Skeletal muscle tissue (tissue), 4 donors: ENCODE data around the gene DPH2. TPM values are rescaled to one million over a fixed set of nuclear protein-coding genes. Genes with fewer than 3 reads are reported as not detected.
A peak's percentile ranks its signal among the peaks of the same experiment; 100 is the strongest.

Experiments
- H3K27ac ChIP-seq: one replicate; pipeline ENCODE4 v1.7.0; 2013; ENCODE audit warnings: mild to moderate bottlenecking, low read depth, low read length, inconsistent platforms
- H3K27me3 ChIP-seq, 3 donors: one replicate each; pipeline ENCODE4 v1.7.0; 2013; ENCODE audit warnings: low read length in 3 of 3; ENCODE audit not compliant: control insufficient read depth in 3 of 3, insufficient read depth in 3 of 3
- H3K36me3 ChIP-seq, 3 donors: one replicate each; pipeline ENCODE4 v1.7.0; 2013; ENCODE audit warnings: low read length in 3 of 3; ENCODE audit not compliant: control insufficient read depth in 3 of 3, insufficient read depth in 3 of 3
- H3K4me1 ChIP-seq, 3 donors: one replicate each; pipeline ENCODE4 v1.7.0; 2013; ENCODE audit warnings: low read length in 3 of 3, mild to moderate bottlenecking in 3 of 3; ENCODE audit not compliant: control insufficient read depth in 3 of 3, insufficient read depth in 3 of 3
- H3K4me3 ChIP-seq, 3 donors: one replicate each; pipeline ENCODE4 v1.7.0; 2013; ENCODE audit warnings: low read length in 3 of 3
- H3K9ac ChIP-seq, 3 donors: one replicate each; pipeline ENCODE4 v1.7.0; 2013; ENCODE audit warnings: low read length in 3 of 3, mild to moderate bottlenecking in 3 of 3, moderate library complexity in 2 of 3, low read depth in 1 of 3
- H3K9me3 ChIP-seq, 3 donors: one replicate each; pipeline ENCODE4 v1.7.0; 2013; ENCODE audit warnings: low read length in 3 of 3; ENCODE audit not compliant: control insufficient read depth in 3 of 3
- total RNA-seq: library from RNA; depleted of rRNA; stranded (reverse); fragments of >200 nt; gene quantifications from one replicate; pipeline ENCODE4 v1.2.3, GENCODE V29; 2014
- donor health status: Osteomylitis.

The DPH2 gene
- total RNA-seq, 1 donor from 2014 or later = 9.9 TPM

DNA sequence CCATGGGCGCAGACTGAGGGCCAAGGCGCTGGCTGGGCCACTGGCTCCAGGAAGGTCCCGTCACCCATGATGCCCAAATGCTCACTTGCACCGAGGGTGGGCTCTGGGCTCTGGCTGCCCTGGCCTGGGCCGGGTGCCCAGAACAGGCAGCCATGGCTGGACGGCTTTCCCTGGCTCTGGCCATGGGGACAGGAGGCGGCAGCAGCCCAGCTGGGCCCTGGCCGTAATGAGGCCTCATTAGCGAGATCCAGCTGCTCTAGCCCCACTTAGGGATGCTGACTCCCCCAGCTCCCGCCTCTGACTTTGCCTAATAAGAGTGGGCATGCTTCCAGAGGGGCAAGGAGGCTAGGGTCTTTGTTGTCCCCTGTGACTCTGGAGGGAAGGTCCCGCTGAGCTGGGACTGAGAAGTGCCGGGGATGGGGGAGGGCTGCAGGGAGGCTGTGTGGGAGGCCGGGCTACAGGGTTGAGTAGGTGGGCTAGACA, 49.7 kb downstream of the DPH2 start:
- H3K4me1 ChIP-seq = peaks cover 10 to 12% (median 10%) of the 10 kb centered on the region in 3 donors
- no peak overlapping the region for H3K9ac ChIP-seq
- H3K9me3 ChIP-seq = no peaks in the 10 kb centered on the region

GRCh38 chr1:44020464-44020863, 50.7 kb downstream of the DPH2 start:
- Histone ChIP-seq H3K4me3 (no peak overlapping the region), H3K9ac (peak overlapping the region in 1 of 3 donors; percentile 25), H3K27ac (no peak overlapping the region), H3K9me3 (no peaks in the 10 kb centered on the region), H3K36me3 (no peaks in the 10 kb centered on the region), H3K4me1 (peaks cover 6 to 10% (median 10%) of the 10 kb centered on the region in 3 donors), H3K27me3 (peaks cover 0 to 4% (median 4%) of the 10 kb centered on the region in 3 donors)

More for the DNA sequence above, 49.7 kb downstream of the DPH2 start:
- peaks cover 0 to 4% (median 2%) of the 10 kb centered on the region in 3 donors for H3K27me3 ChIP-seq
- H3K27ac ChIP-seq = no peak overlapping the region
- H3K36me3 ChIP-seq = no peaks in the 10 kb centered on the region
- no peak overlapping the region for H3K4me3 ChIP-seq

DNA sequence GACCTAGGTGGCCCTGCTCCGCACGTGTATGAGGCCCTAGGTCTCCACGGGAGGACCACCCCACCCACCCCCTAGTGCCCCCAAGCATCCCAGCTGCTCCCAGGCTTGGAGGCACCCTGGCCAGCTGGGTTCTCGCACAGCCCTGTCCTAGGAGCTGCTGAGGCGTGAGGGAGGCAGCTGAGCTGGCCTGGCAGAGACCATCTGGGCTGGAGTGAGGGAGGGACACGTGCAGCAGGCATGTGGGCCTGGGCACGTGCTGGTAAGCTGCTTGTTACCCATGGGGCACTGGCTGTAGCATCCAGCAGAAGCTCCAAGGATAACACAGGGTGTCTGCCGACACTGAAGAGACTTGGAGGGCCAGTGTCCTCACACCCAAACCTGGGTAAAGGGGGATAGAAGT, 51.3 kb downstream of the DPH2 start:
- Histone ChIP-seq H3K27ac (no peak overlapping the region), H3K27me3 (peaks cover 0 to 4% (median 4%) of the 10 kb centered on the region in 3 donors), H3K9ac (no peak overlapping the region), H3K36me3 (no peaks in the 10 kb centered on the region), H3K4me3 (no peak overlapping the region), H3K4me1 (peaks cover 5 to 10% (median 8%) of the 10 kb centered on the region in 3 donors), H3K9me3 (no peaks in the 10 kb centered on the region)

- Histone ChIP-seq H3K4me3 (no peak overlapping the region), H3K9ac (no peak overlapping the region), H3K27ac (no peak overlapping the region)
These were observed 51.9 kb downstream of the DPH2 start for GRCh38 chr1:44021581-44022321.

More at GRCh38 chr1:44021581-44022321, 51.9 kb downstream of the DPH2 start:
- peaks cover 5 to 10% (median 8%) of the 10 kb centered on the region in 3 donors for H3K4me1 ChIP-seq
- no peaks in the 10 kb centered on the region for H3K9me3 ChIP-seq
- peaks cover 0 to 4% (median 4%) of the 10 kb centered on the region in 3 donors for H3K27me3 ChIP-seq
- no peaks in the 10 kb centered on the region for H3K36me3 ChIP-seq

Other genes with a start within 250 kb of the DPH2 start
- not detected for gene ARTN, start 36.2 kb upstream of the DPH2 start, total RNA-seq
- 11.0 TPM for gene IPO13, start 23.1 kb upstream of the DPH2 start, total RNA-seq
- gene ATP6V0B, start 5.0 kb downstream of the DPH2 start, total RNA-seq = 73.1 TPM
- 29.7 TPM for gene B4GALT2, start 9.2 kb downstream of the DPH2 start, total RNA-seq
- gene CCDC24, start 21.6 kb downstream of the DPH2 start, total RNA-seq = under 0.01 TPM
- gene SLC6A9, start 61.5 kb downstream of the DPH2 start, total RNA-seq = 2.1 TPM
- gene KLF17, start 148.8 kb downstream of the DPH2 start, total RNA-seq = under 0.01 TPM
- gene KLF18, start 171.6 kb downstream of the DPH2 start, total RNA-seq = not detected
- gene DMAP1, start 243.5 kb downstream of the DPH2 start, total RNA-seq = 14.6 TPM